H1 (cell line): Measurements from ENCODE around the gene CYP17A1.

Experiments used
- BACH1 ChIP-seq: IDR thresholded peaks from 2 replicates; pipeline ENCODE4 v1.6.1; 2012; ENCODE audit warnings: low read length, improper control_type of control experiment
- CHD2 ChIP-seq: IDR thresholded peaks from 2 replicates; pipeline ENCODE4 v1.6.1; 2012; ENCODE audit warnings: low read length, improper control_type of control experiment
- EZH2 ChIP-seq: fragments of 200-600 bp; sonication (generic); IDR thresholded peaks from 2 replicates; pipeline ENCODE4 v1.7.1; 2012; ENCODE audit warnings: low read depth, mild to moderate bottlenecking, moderate library complexity, low read length, inconsistent platforms; ENCODE audit not compliant: severe bottlenecking
- POLR2A ChIP-seq, 2 experiments: IDR thresholded peaks; 1 replicate in 1 of 2; 2 replicates in 1 of 2; pipeline ENCODE4 v1.6.1; 2011; ENCODE audit warnings: low read depth in 2 of 2, low read length in 2 of 2, mild to moderate bottlenecking in 2 of 2; ENCODE audit errors: control extremely low read depth in 1 of 2
- SAP30 ChIP-seq: fragments of 300-600 bp; sonication (generic); IDR thresholded peaks from 2 replicates; pipeline ENCODE4 v1.7.1; 2012; ENCODE audit warnings: low read length, moderate library complexity, mild to moderate bottlenecking, inconsistent platforms; ENCODE audit not compliant: insufficient read depth, insufficient replicate concordance
- TF ChIP-seq, protein P1 (sequence below), 3 experiments: IDR thresholded peaks; 1 replicate in 2 of 3; 2 replicates in 1 of 3; pipeline versions ENCODE4 v1.5.1 to v1.6.1; 2011; ENCODE audit warnings: low read length in 3 of 3, mild to moderate bottlenecking in 3 of 3, inconsistent platforms in 2 of 3, low read depth in 1 of 3, moderate library complexity in 1 of 3; ENCODE audit not compliant: insufficient read depth in 1 of 3; ENCODE audit errors: control extremely low read depth in 1 of 3

DNA sequence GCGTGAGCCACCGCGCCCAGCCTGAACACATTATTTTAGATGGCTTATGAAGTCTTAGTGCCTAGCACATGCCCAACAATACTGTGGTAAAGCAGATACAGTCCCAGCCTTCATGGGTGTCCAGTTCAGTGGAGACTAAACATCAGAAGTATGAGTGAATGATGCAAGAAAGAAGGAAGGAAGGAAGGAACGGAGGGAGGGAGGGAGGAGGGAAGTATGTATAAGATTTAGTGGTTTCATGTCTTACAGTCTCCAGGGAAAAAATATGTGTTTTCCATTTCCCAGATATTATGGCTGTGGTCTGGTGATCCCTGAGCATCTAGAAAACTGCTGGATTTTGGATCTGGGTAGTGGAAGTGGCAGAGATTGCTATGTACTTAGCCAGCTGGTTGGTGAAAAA is 35.0 kb upstream of the CYP17A1 start:
- TF ChIP-seq, protein P1, sequence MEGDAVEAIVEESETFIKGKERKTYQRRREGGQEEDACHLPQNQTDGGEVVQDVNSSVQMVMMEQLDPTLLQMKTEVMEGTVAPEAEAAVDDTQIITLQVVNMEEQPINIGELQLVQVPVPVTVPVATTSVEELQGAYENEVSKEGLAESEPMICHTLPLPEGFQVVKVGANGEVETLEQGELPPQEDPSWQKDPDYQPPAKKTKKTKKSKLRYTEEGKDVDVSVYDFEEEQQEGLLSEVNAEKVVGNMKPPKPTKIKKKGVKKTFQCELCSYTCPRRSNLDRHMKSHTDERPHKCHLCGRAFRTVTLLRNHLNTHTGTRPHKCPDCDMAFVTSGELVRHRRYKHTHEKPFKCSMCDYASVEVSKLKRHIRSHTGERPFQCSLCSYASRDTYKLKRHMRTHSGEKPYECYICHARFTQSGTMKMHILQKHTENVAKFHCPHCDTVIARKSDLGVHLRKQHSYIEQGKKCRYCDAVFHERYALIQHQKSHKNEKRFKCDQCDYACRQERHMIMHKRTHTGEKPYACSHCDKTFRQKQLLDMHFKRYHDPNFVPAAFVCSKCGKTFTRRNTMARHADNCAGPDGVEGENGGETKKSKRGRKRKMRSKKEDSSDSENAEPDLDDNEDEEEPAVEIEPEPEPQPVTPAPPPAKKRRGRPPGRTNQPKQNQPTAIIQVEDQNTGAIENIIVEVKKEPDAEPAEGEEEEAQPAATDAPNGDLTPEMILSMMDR (IDR thresholded peaks at IDR 0.05; ENCODE audit: control extremely low read depth in 1 of 3, insufficient read depth in 1 of 3, low read depth in 1 of 3, low read length in 3 of 3), result no peak
- no peak for TF ChIP-seq CHD2
- TF ChIP-seq POLR2A (IDR thresholded peaks at IDR 0.05; ENCODE audit: control extremely low read depth in 1 of 2, low read depth in 2 of 2, low read length in 2 of 2), result no peak
- no peak for TF ChIP-seq BACH1
- TF ChIP-seq EZH2, result no peak
- TF ChIP-seq SAP30, result no peak
